ENCODE measurements around the gene TMED10.
"Not testable (repeated sequence)": the region's sequence is repeated elsewhere in the genome, so short reads cannot be mapped to it uniquely, and the experiment has no call there.

TMED10 gene

GRCh38 chr14:75156111-75156510 lies 20.3 kb downstream of the TMED10 start:
- H3K36me3 ChIP-seq (ENCODE audit: control insufficient read depth, low read depth, low read length): peaks cover 9% of the 10 kb centered on the region

DNA sequence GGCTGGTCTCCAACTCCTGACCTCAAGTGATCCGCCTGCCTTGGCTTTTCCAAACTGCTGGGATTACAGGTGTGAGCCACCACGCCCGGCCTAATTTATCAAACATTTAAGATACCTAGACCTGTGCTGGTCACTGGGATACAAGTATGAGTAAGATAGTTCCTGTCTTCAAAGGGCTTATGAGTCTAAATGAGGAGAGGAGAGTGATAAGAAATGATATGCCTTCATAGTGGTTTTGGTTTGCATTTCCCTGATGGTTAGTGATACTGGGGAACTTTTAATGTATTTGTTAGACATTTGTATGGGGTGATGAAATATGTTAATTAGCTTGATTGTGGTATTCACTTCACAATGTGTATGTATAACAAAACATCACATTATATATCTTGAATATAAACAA lies 21.2 kb downstream of the TMED10 start:
- no peaks in the 10 kb centered on the region for H3K27me3 ChIP-seq (ENCODE audit: control insufficient read depth, insufficient read depth, low read length)
- H3K4me1 ChIP-seq (ENCODE audit: control insufficient read depth, low read depth, low read length): no peaks in the 10 kb centered on the region
- no peak overlapping the region for H3K4me3 ChIP-seq (ENCODE audit: low read length)
- H3K9ac ChIP-seq (ENCODE audit: low read length): no peak overlapping the region
- H3K27ac ChIP-seq (ENCODE audit: low read length): no peak overlapping the region
- H3K9me3 ChIP-seq (ENCODE audit: control insufficient read depth, low read depth, low read length): no peaks in the 10 kb centered on the region
- H3K36me3 ChIP-seq (ENCODE audit: control insufficient read depth, low read depth, low read length): peaks cover 9% of the 10 kb centered on the region

More at GRCh38 chr14:75156111-75156510, 20.3 kb downstream of the TMED10 start:
- Histone ChIP-seq H3K27me3 (ENCODE audit: control insufficient read depth, insufficient read depth, low read length) (no peaks in the 10 kb centered on the region), H3K27ac (ENCODE audit: low read length) (no peak overlapping the region), H3K4me3 (ENCODE audit: low read length) (no peak overlapping the region), H3K9ac (ENCODE audit: low read length) (no peak overlapping the region), H3K9me3 (ENCODE audit: control insufficient read depth, low read depth, low read length) (no peaks in the 10 kb centered on the region), H3K4me1 (ENCODE audit: control insufficient read depth, low read depth, low read length) (no peaks in the 10 kb centered on the region)

DNA sequence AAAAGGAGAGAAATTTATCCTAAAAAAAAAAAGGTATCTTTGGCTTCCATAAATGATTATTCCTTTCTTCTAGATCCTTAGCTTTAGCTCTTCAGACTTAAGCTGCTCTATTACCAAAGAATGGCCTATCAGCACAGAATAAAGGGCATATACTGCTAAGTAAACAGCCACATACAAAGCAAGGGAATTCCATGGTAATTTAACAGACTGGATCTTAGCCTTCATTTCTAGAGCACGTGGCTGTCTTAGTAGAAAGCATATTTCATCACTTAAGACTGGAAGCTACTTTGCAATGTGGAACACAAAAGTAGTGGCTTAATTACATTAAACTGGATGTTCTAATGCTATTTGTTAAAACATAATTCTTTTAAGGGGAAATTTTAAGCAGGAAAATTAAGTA lies 23.1 kb downstream of the TMED10 start:
- Histone ChIP-seq H3K9ac (ENCODE audit: low read length) (no peak overlapping the region), H3K4me1 (ENCODE audit: control insufficient read depth, low read depth, low read length) (peaks cover 3% of the 10 kb centered on the region), H3K27me3 (ENCODE audit: control insufficient read depth, insufficient read depth, low read length) (no peaks in the 10 kb centered on the region), H3K9me3 (ENCODE audit: control insufficient read depth, low read depth, low read length) (no peaks in the 10 kb centered on the region), H3K27ac (ENCODE audit: low read length) (no peak overlapping the region), H3K4me3 (ENCODE audit: low read length) (no peak overlapping the region), H3K36me3 (ENCODE audit: control insufficient read depth, low read depth, low read length) (peaks cover 13% of the 10 kb centered on the region)

DNA sequence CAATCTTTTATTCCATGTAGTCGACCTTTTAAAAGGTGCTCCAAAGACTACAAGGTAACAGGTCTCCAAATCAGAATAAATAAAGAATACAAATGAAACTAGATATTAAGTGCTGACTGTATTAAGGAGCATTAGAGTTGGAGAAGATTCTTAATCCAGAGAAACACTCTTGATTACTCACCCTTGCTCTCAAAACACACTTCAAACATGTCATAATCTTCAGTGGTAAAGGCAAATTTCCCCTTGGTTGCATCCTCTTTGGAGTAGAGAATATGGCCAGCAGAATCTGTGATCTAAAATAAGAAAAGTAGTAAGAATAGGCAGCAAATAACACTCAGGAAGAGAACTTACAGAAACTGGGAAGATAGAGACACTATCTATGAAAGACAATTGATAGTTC lies 24.6 kb downstream of the TMED10 start:
- Histone ChIP-seq H3K36me3 (ENCODE audit: control insufficient read depth, low read depth, low read length) (peaks cover 13% of the 10 kb centered on the region), H3K4me3 (ENCODE audit: low read length) (no peak overlapping the region), H3K27ac (ENCODE audit: low read length) (no peak overlapping the region), H3K27me3 (ENCODE audit: control insufficient read depth, insufficient read depth, low read length) (no peaks in the 10 kb centered on the region), H3K4me1 (ENCODE audit: control insufficient read depth, low read depth, low read length) (peaks cover 9% of the 10 kb centered on the region), H3K9ac (ENCODE audit: low read length) (no peak overlapping the region), H3K9me3 (ENCODE audit: control insufficient read depth, low read depth, low read length) (no peaks in the 10 kb centered on the region)

GRCh38 chr14:75150637-75151036 lies 25.8 kb downstream of the TMED10 start:
- not testable (repeated sequence) for H3K4me3 ChIP-seq (ENCODE audit: low read length); H3K9me3 ChIP-seq (ENCODE audit: control insufficient read depth, low read depth, low read length); H3K27me3 ChIP-seq (ENCODE audit: control insufficient read depth, insufficient read depth, low read length); H3K27ac ChIP-seq (ENCODE audit: low read length); H3K9ac ChIP-seq (ENCODE audit: low read length); H3K4me1 ChIP-seq (ENCODE audit: control insufficient read depth, low read depth, low read length)
- peaks cover 17% of the 10 kb centered on the region for H3K36me3 ChIP-seq (ENCODE audit: control insufficient read depth, low read depth, low read length)

GRCh38 chr14:75150150-75150549 lies 26.3 kb downstream of the TMED10 start:
- no peaks in the 10 kb centered on the region for H3K27me3 ChIP-seq (ENCODE audit: control insufficient read depth, insufficient read depth, low read length)
- H3K9me3 ChIP-seq (ENCODE audit: control insufficient read depth, low read depth, low read length): no peaks in the 10 kb centered on the region
- H3K4me1 ChIP-seq (ENCODE audit: control insufficient read depth, low read depth, low read length): peaks cover 9% of the 10 kb centered on the region
- H3K27ac ChIP-seq (ENCODE audit: low read length): no peak overlapping the region
- no peak overlapping the region for H3K4me3 ChIP-seq (ENCODE audit: low read length)
- H3K9ac ChIP-seq (ENCODE audit: low read length): no peak overlapping the region
- peaks cover 17% of the 10 kb centered on the region for H3K36me3 ChIP-seq (ENCODE audit: control insufficient read depth, low read depth, low read length)

GRCh38 chr14:75147423-75148071 lies 28.9 kb downstream of the TMED10 start:
- H3K27ac ChIP-seq (ENCODE audit: low read length): peak overlapping the region; percentile 52

DNA sequence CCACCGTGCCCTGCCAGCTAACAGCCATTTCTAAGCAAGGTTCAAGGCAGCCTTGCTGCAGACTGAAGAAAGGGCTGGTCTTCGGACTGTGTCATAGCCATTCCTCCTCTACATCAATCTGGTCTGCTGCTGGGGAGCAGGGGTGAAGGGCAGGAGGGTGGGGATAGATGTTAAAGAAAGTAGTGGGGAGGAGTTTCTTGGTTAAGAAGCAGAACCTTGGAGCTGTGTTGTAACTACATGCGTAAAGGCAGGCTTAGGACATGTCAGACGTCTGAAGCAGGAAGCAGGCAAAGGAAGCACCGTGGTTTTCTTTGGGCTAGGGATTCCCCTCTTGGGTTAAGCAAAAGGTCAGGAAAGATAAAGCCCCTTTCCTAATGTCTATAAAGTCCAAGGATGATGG lies 31.5 kb downstream of the TMED10 start:
- no peak overlapping the region for H3K27ac ChIP-seq (ENCODE audit: low read length)
- no peak overlapping the region for H3K9ac ChIP-seq (ENCODE audit: low read length)
- peaks cover 6% of the 10 kb centered on the region for H3K36me3 ChIP-seq (ENCODE audit: control insufficient read depth, low read depth, low read length)
- H3K4me1 ChIP-seq (ENCODE audit: control insufficient read depth, low read depth, low read length): peaks cover 9% of the 10 kb centered on the region
- no peak overlapping the region for H3K4me3 ChIP-seq (ENCODE audit: low read length)
- H3K9me3 ChIP-seq (ENCODE audit: control insufficient read depth, low read depth, low read length): no peaks in the 10 kb centered on the region
- H3K27me3 ChIP-seq (ENCODE audit: control insufficient read depth, insufficient read depth, low read length): no peaks in the 10 kb centered on the region

More at GRCh38 chr14:75147423-75148071, 28.9 kb downstream of the TMED10 start:
- no peak overlapping the region for H3K4me3 ChIP-seq (ENCODE audit: low read length)
- H3K9ac ChIP-seq (ENCODE audit: low read length): peak overlapping the region; percentile 10
- H3K4me1 ChIP-seq (ENCODE audit: control insufficient read depth, low read depth, low read length): peaks cover 9% of the 10 kb centered on the region
- H3K9me3 ChIP-seq (ENCODE audit: control insufficient read depth, low read depth, low read length): no peaks in the 10 kb centered on the region
- H3K27me3 ChIP-seq (ENCODE audit: control insufficient read depth, insufficient read depth, low read length): no peaks in the 10 kb centered on the region
- peaks cover 17% of the 10 kb centered on the region for H3K36me3 ChIP-seq (ENCODE audit: control insufficient read depth, low read depth, low read length)

DNA sequence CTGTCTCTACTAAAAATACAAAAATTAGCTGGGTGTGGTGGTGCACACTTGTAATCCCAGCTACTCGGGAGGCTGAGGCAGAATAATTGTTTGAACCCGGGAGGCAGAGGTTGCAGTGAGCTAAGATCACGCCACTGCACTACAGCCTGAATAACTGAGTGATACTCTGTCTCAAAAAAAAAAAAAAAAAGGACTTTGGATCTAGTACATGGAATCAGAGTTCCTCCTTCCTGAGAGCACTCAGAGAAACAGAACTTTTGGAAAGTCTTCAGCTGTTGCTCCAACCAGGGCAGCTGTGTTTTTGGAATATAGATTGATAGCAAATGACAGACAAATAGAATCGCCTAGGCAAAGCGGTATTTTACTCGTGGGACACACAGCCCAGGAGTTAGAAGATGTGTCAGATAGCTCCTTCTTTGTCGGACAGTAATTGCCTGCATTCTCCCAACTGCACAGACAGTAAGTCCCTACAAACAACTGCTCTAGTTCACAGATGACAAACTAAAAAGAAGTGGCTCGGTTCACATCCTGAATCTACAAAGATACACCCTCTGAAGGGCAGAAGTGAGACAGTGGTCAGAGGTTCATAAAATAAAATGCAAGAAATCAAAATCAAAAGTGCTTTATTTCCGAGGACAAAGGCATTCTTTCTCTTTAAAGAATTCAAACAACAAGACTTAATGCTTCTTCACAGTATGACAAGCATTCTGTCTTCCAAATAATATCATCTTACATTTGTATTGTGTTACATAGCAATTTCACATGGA lies 32.5 kb downstream of the TMED10 start:
- Histone ChIP-seq H3K27ac (ENCODE audit: low read length) (no peak overlapping the region), H3K4me1 (ENCODE audit: control insufficient read depth, low read depth, low read length) (peaks cover 9% of the 10 kb centered on the region), H3K9ac (ENCODE audit: low read length) (no peak overlapping the region), H3K9me3 (ENCODE audit: control insufficient read depth, low read depth, low read length) (no peaks in the 10 kb centered on the region), H3K4me3 (ENCODE audit: low read length) (no peak overlapping the region), H3K27me3 (ENCODE audit: control insufficient read depth, insufficient read depth, low read length) (no peaks in the 10 kb centered on the region), H3K36me3 (ENCODE audit: control insufficient read depth, low read depth, low read length) (peaks cover 4% of the 10 kb centered on the region)

DNA sequence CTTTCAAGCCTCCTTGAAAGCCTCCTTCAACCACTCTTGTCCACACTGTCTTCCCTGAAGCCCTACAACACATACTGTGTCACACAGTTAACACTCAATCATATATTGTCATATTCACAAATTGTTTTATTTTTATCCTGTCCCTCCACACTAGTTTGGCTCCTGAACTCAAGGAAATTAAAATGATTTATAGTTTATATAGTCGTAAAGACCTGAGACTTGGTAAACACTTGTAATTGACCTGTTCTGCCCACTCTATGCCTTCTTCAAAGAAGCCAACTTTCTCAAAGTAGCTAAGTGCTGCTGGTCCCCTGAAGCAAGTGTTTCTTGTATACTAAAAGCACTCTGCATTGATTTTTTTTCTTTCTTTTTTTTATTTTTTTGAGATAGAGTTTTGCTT lies 33.9 kb downstream of the TMED10 start:
- H3K4me3 ChIP-seq (ENCODE audit: low read length): no peak overlapping the region
- H3K27ac ChIP-seq (ENCODE audit: low read length): no peak overlapping the region
- H3K9ac ChIP-seq (ENCODE audit: low read length): no peak overlapping the region
- H3K27me3 ChIP-seq (ENCODE audit: control insufficient read depth, insufficient read depth, low read length): no peaks in the 10 kb centered on the region
- H3K36me3 ChIP-seq (ENCODE audit: control insufficient read depth, low read depth, low read length): peaks cover 4% of the 10 kb centered on the region
- no peaks in the 10 kb centered on the region for H3K9me3 ChIP-seq (ENCODE audit: control insufficient read depth, low read depth, low read length)
- no peaks in the 10 kb centered on the region for H3K4me1 ChIP-seq (ENCODE audit: control insufficient read depth, low read depth, low read length)

DNA sequence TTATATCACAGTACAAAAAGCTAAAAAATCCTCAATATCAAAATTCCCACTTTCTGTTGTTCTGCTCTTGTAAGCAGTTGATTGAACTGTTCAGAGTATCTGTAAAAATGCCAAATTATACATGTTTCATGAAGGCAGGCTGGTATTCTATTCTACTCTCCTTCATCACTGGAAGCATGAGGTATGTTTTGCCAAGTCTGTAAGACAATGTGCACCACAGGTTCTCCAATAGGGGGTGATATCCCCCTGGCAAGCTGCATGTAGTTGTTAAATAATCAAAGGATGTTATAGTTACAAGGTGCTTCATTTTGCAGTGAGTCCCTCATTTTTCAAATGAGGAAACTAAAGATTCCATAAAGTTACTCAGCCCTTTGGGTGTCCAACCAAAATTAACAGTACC lies 34.4 kb downstream of the TMED10 start:
- no peaks in the 10 kb centered on the region for H3K9me3 ChIP-seq (ENCODE audit: control insufficient read depth, low read depth, low read length)
- no peak overlapping the region for H3K9ac ChIP-seq (ENCODE audit: low read length)
- no peaks in the 10 kb centered on the region for H3K4me1 ChIP-seq (ENCODE audit: control insufficient read depth, low read depth, low read length)
- peaks cover 4% of the 10 kb centered on the region for H3K36me3 ChIP-seq (ENCODE audit: control insufficient read depth, low read depth, low read length)
- H3K27me3 ChIP-seq (ENCODE audit: control insufficient read depth, insufficient read depth, low read length): no peaks in the 10 kb centered on the region
- no peak overlapping the region for H3K4me3 ChIP-seq (ENCODE audit: low read length)
- H3K27ac ChIP-seq (ENCODE audit: low read length): no peak overlapping the region

DNA sequence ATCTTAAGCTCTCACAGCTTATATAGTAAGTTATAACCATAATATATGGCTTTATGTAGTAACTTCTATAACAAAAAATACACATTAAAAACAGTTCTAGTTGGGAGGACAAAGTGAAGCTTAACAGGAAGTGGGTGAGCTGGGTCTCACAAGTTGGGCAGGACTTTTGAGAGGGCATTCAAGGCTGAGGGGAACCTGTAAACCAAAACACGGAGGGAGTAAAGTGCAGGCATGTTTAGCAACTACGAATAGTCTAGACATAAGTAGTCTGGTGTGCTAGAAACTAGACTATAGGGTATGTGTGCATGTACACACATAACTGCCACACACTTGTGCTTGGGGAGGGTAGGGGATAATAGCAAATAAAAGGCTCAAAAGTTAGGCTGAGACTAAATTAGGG lies 35.4 kb downstream of the TMED10 start:
- H3K4me3 ChIP-seq (ENCODE audit: low read length): no peak overlapping the region
- H3K36me3 ChIP-seq (ENCODE audit: control insufficient read depth, low read depth, low read length): peaks cover under 1% of the 10 kb centered on the region
- no peaks in the 10 kb centered on the region for H3K4me1 ChIP-seq (ENCODE audit: control insufficient read depth, low read depth, low read length)
- no peaks in the 10 kb centered on the region for H3K9me3 ChIP-seq (ENCODE audit: control insufficient read depth, low read depth, low read length)
- no peak overlapping the region for H3K27ac ChIP-seq (ENCODE audit: low read length)
- no peak overlapping the region for H3K9ac ChIP-seq (ENCODE audit: low read length)
- H3K27me3 ChIP-seq (ENCODE audit: control insufficient read depth, insufficient read depth, low read length): no peaks in the 10 kb centered on the region

All from iPS-18a (cell line).